GM21576 (cell line): Measurements from ENCODE around the gene ABR.
"Not testable (repeated sequence)": the region's sequence is repeated elsewhere in the genome, so short reads cannot be mapped to it uniquely, and the experiment has no call there.

Experiments used
- ATAC-seq: cut with Tn5 transposase; IDR thresholded peaks from one replicate; pipeline ENCODE4 v1.9.1; 2021; ENCODE audit warnings: mild to moderate bottlenecking, moderate library complexity; ENCODE audit not compliant: unreplicated experiment

Gene ABR

GRCh38 chr17:1150863-1151600 lies 28.7 kb downstream of the ABR start:
- no peak for ATAC-seq

DNA sequence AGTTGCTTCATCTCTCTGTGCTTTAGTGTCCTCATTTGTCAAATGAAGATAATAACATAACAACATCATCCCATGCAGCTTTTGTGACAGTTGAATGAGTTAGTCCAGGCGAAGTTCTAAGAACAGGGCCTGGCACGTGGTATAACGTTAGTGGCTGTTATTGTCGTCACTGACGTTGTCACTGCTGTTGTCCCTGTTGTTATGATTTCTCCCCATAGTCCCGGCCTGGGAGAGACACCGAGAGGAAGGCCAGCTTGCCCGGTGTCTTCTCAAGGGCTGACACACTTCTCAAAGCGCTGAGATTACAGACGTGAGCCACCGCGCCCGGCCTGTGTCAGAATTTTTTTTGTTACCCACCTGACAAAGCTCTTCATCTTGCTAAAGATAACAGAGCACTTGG lies 29.9 kb downstream of the ABR start:
- ATAC-seq, result no peak

DNA sequence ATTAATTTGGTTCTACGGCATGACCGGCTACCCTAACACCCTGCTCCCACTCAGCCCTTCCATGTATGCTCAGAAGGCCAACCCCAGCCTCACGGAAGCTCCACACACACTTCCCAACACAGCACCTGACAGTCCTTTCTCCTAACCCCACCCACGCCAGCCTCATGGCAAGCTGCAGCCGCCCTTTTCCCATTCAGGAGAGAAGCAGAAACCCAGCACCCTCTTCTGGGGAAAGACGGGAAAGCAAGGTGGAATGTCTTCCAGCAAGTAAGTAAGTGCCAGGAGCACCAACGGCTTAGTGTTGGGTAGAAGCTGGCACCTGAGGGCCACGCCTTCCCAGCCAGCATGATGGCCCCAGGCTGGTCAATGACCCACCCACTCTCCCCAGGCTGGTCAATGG lies 32.1 kb downstream of the ABR start:
- ATAC-seq, result no peak

- no peak for ATAC-seq
These were observed 33.1 kb downstream of the ABR start for GRCh38 chr17:1146561-1147265.

DNA sequence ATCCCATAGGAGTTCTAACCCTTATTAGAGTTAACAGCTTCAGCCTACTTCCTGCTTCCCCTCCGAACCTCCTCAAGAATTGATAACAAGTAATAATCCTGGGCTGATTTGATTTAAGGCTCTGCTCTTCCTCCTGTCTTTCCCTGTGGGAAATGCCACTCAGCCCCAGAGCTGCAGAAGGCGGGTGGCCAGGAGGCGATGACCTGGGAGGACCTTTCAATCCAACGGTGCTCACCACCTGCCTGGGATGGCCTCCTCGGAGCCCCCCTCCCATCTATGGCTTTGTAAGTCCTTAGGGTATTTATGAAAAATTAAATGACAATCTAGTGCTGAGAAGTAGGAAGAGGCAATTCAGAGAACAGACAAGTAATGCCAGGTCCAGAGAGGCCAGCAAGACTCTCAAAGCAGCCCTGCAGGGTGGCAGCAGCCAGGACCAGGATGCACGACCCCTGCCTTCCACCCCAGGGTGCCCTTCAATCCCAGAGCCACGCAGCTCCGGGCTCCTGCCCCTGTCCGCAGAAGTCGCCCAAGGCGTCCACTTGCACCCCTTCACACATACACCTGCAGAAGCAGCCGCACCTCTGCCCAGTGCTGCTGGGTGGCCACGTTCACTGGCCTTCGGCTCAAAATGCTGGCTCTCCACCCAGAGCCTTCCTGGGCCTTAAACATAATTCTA lies 34.3 kb downstream of the ABR start:
- ATAC-seq, result no peak

DNA sequence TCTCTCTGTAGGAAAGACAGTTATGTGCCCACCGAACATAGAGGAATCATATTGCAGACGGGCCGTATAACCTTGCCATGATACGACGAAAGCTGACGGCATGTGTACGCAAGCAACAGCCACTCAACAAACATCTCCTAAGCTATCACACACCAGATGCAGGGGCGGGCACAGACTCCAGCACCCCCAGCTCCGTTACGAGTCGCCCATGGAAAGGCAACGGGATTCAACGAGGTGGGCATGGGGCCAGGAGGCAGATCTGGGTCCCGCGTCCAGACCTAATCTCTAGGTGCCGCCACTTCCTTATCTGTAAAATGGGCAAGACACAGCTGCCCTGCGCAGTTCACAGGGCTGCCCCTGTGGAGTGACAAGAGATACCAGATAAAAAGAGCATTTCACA lies 35.6 kb downstream of the ABR start:
- ATAC-seq, result no peak

GRCh38 chr17:1143573-1143972 lies 36.2 kb downstream of the ABR start:
- no peak for ATAC-seq

- ATAC-seq, result no peak
These were observed 37.2 kb downstream of the ABR start for GRCh38 chr17:1142561-1142971.

DNA sequence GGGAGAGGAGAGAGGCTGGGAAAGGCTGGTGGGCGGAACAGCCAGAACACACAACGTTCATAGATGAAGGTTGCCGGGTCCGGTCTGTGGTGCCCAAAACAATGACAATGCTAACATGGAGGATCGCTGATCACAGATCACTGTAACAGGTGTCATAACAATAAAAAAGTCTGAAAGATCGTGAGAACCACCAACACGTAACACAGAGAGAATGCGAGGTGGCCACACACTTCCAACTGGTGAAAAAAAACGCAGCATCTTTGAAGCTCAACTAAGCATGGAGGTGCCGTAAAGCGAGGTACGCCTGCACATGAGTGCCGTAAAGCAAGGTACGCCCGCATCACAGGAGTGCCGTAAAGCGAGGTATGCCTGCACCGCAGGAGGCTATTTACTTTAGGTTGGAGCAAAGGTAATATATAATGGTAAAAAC lies 42.3 kb downstream of the ABR start:
- ATAC-seq, result no peak

DNA sequence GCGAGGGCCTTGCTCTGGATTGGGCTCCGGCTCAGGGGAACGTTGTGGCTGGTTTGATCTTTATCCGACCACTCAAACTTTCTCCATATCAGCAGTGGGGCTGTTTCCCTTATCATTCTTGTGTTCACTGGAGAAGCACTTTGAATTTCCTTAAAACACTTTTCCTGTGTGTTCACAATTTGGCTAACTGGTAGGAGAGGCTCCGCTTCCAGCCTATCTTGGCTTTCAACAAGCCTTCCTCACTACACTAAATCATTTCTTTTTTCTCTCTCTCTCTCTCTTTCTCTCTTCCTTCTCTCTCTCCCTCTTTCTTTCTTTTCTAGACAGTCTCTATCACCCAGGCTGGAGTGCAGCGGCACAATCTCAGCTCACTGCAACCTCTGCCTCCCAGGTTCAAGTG lies 43.0 kb downstream of the ABR start:
- no peak for ATAC-seq

DNA sequence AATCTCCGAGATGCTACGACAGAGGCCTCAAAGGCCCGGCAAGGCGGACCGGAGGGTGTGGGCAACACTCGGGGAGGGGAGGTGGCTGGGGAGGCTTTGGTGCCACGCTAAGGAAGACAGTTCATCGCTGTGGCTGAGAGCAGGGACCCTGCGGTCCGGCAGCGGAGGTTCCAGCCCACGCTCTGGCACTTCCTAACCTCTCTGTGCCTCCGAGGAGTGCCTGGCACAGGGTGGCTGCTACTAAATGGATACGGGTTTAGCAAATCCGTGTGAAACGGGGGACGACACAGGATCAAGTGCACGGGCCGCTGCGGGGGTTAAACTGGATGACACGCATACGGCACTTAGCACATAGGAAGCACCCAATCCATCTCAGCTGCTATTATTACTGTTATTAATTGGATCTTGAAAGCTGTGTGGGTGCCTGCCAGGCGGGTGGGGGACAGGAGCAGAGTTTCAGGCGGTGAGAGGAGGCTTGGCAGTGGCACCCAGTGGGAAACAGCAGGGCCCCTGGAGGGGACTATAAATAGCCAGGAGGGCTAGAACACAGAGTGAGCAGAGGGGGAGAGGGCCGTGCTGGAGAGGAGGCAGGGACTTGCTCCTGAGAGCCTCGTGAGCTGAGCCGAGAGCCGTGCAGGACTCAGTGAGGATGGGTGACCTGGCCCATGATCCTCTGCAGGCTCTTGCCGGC lies 45.0 kb downstream of the ABR start:
- no peak for ATAC-seq

DNA sequence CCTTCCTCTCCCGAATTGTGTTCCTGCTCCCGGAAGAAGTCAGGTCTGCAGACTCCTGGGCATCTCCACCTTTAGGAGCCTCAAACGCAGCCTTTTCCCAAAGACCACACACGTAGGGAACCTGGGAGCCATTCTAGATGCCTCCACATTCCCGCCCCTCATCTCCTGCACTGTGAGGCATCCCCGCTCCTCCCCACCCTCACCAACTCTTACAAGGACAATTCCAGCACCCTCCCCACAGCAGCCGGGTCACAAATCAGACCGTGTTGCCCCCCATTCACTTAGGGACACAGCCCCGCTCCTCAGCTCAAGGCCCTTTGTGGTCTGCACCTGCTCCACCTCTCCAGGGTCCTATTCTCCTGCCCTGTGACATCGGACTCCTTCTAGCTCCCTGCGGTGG lies 49.6 kb downstream of the ABR start:
- no peak for ATAC-seq

DNA sequence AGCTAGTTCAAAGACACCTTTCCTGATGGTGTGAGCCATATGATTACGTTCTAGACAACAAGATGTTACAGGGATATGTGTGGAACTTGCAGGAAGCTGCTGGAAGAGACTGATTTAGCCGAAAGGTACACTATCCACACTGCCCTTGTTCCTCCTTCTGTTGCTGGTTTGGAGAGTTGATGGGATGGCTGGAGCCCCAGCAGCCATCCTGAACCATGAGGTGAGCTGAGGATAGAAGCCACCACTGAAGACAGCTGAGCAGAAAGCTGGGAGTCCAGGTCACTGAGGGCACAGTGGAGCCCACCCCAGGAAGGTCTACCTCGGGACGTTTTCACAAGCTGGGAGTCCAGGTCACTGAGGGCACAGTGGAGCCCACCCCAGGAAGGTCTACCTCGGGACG lies 51.3 kb downstream of the ABR start:
- ATAC-seq, result not testable (repeated sequence)

GRCh38 chr17:1126801-1127550 lies 52.8 kb downstream of the ABR start:
- no peak for ATAC-seq

DNA sequence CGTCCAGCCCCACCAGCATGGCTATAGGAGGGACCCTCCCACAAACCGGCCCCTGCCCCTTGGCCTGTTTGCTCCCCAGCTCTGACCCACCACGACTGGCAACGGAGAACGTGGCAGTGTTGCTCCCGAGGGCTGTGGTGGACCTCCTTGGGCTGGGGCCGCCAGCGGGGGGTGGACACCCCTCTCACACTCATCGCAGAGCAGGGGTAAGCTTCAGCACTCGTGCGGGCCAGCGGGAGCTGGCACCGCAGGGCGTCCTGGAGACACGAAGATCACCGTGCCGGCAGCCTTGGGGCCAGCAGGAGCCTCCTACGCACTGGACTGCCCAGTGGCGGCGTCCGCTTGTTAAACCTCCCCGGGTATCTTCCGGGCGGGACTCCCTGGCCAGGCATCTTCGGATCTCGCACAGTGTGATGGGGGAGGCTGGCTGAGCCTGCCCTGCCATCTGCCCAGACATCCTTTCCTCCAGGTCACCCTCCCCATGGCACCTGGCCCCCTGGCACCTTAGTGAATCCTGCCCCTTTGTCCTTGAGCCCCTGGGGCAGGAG lies 53.5 kb downstream of the ABR start:
- no peak for ATAC-seq

DNA sequence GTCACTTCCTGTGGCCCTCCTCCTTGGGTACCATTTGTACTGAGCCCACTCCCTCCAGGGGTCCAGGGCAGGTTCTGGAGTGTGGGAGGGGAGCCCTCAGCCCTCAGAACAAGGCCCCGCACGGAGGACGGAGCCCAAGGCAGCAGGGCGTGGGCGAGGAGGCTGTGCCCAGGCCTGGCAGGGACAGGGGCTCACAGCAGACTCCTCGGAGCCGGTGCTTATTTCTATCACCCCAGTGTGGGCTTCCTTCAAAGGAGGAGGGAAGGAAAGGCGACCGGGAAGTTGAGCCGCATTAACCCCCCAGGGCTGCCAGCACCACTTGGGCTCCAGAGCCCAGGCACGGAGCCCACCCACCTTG lies 54.0 kb downstream of the ABR start:
- no peak for ATAC-seq

DNA sequence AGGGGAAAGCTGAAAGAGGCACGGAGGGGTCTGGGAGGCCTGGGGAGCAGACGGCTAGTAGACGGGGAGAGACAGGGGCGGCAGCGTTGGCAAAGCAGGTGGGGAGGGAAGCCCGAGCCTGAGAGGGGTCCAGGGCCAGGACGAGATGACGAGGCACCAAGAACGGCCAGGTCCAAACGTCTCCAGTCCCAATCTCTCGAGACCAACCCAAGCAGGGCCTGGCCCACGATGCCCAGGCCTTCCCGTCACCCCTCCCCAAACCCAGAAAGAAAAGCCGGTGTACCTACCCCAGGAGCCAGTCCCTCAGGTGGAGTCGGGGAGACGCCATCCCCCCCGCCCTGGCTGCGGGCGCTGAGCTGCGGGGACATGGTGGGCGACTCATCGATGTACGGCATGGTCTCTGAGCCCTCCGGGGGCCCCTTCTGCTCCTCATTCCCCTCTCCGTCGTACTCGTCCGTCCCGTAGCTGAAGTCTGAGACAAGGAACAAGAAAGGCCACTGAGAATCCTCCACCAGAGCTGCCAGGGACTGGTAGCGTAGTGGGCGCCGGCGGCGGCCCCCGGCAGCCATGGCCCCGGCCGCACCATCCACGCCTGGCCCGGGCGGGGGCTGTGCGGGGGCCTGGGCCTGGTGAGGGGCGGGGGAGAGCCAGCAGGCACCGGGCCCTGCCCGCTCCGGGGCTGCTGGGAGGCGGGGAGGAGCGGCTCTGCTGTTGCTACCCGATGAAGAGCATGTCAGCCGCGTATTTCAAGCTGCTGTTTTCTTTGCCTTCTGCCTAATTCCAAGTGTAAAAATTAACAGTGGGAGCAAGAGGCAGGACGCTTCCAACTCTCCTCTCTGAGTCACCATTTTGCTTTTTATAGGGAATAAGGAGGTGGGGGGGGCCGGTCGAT lies 54.6 kb downstream of the ABR start:
- ATAC-seq, result no peak

DNA sequence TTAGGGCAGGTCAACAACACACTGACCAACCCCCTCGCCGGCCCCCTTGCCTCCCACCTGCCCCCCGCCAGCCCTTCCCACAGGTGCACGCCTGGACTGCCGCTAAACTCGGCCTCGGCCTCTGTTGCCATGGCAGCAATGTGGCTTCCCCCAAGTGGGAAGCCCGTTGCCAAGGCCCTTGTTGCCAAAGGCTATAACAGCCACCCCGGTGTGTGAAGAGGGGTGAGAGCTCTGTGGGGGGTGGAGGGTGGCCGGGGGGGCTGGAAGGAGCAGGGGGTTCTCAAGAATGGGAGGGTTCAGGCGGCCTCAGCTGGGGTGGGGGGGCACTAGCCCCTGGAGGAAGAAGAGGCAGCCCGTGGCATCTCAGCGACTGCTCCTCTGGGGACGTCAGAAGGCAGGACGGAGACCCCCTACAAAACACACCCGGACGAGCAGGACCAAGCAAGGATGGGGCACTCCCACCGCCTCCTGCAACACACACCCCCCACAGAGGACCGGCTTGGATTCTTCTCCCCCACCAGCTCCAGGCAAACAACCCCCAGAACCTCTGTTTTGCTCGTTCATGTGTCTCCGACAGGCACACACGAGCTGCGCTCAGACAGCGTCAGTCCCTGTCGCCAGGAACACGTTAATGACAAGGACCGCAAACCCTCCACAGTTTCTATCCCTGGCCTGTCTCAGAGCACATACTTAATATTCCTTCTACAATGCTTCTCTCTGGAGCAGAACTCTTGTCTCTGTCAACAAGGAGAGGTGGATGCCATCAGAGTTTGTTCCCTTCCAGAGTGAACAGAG lies 55.7 kb downstream of the ABR start:
- no peak for ATAC-seq

GRCh38 chr17:1123393-1123831 lies 56.4 kb downstream of the ABR start:
- ATAC-seq, result no peak
